Left renal cortex interstitium (tissue), 4 donors: ENCODE results near the gene HUWE1. TPM values are rescaled to one million over a fixed set of nuclear protein-coding genes. Genes with fewer than 3 reads are reported as not detected.
"Not testable (repeated sequence)": the region's sequence is repeated elsewhere in the genome, so short reads cannot be mapped to it uniquely, and the experiment has no call there.

Experiments used
- DNase-seq, 4 donors: peaks; one replicate each; pipeline ENCODE4 v3.0.0-alpha.2; 2013; ENCODE audit warnings: low read depth in 4 of 4, low spot score in 2 of 4, missing footprints in 1 of 4
- polyA plus RNA-seq, 4 donors: library from polyadenylated mRNA; unstranded; fragments of 120-200 nt; gene quantifications; one replicate each; pipeline ENCODE4 v1.2.1, GENCODE V29; 2013; ENCODE audit not compliant: insufficient read length in 4 of 4

HUWE1 gene
- 100 to 1,000 TPM; 109 to 187 (median 149) TPM for polyA plus RNA-seq

DNA sequence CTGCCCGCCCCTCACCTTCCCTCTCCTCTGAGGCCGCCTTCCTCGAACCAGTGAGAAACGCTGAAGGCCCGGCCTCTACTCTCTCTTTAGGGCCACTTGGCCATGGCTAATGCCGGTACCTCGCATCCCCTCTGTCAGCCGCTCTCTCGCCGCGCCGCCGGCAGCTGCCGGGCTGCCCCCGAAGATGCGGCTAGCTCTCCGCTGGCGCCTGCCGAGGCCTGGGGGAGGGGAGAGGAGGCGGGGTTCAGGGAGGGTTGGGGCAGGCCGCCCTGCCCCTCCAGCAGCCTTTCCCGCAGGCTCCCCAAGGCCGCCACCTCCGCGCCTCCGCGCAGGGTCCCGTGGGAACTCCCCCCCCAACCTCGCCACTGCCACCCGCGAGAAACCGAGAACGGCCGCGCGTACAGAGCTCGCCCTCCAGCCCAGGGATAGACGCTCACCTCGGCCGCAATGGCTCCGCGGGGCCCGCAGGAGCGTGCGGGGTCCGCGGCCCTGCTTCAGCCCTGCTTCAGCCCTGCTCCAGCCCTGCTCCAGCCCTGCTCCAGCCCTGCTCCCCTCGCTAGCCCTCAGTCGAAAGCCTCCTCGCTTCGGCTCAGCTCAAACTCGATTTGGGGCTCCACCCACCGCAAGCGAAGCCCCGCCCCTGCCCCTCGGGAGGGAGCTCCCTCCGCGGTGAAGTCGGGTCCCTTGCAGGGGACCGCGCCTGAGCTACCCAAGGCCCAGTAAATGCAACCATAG, at the start of gene HUWE1:
HUWE1 (minus strand) TSS at position 569 of the 735 bp plus-strand sequence. CDS start 32,612 bp downstream, outside the sequence.
- peak in 1 of 4 donors; percentile 63 for DNase-seq

GRCh38 chrX:53732797-53733196, 46.3 kb upstream of the HUWE1 start:
- DNase-seq = no peak

DNA sequence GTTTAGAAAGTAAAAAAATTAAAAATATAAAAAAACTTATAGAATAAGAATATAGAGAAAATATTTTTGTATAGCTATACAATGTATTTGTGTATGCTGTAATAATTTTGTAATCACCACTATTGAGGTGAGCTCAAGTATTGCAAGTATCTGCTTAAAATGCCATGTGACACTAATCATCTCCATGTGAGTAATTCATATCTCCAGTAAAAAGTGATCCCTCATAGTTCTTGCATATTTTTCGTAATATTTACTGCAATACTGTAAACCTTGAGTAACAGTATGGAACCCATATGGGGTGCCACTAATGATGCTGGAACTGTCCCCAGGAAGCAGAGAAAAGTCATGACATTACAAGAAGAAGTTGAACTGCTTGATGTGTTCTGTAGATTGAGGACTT, 43.2 kb upstream of the HUWE1 start:
- DNase-seq = no peak

GRCh38 chrX:53728506-53728905, 42.0 kb upstream of the HUWE1 start:
- DNase-seq = no peak

DNA sequence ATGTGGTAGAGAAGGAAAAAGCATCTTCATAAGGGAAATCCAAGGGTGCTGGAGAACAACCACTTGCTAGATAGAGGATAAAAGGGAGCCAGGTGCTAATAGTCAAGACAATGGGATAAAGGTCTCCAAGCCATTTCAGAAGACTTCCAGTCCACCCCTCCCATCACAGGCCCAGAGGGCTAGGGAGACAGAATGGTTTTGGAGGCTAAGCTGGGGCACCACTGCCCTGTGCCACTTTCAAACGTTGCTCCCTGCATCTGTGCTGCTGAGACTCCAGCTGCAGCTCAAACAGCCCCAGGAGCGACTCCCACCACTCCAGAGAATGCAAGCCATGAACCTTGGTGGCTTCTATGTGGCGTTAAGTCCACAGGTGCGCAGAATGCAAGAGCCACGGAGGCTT, 38.4 kb upstream of the HUWE1 start:
- no peak for DNase-seq

DNA sequence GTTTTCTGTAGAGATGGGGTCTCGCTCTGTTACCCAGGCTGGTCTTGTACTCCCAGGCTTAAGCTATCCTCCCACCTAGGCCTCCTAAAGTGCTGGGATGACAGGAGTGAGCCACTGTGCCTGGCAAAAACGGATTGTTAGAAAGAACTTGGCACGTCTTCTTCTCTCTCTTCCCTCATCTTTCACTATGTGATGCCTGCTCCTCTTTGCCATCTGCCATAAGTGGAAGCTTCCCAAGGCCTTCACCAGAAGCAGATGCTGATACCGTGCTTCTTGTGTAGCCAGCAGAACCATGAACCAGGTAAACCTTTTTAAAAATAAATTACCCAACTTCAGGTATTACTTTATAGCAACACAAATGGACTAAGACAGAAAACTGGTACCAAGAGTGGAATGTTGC, 36.9 kb upstream of the HUWE1 start:
- DNase-seq = no peak

DNA sequence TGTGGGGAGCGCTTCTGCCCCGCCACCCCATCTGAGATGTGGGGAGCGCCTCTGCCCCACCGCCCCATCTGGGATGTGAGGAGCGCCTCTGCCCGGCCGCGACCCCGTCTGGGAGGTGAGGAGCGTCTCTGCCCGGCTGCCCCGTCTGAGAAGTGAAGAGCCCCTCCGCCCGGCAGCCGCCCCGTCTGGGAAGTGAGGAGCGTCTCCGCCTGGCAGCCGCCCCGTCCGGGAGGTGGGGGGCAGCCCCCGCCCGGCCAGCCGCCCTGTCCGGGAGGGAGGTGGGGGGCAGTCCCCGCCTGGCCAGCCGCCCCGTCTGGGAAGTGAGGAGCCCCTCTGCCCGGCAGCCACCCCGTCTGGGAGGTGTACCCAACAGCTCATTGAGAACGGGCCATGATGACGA, 35.1 kb upstream of the HUWE1 start:
- not testable (repeated sequence) for DNase-seq

- DNase-seq = not testable (repeated sequence)
These were observed 33.1 kb upstream of the HUWE1 start for GRCh38 chrX:53719666-53720065.

DNA sequence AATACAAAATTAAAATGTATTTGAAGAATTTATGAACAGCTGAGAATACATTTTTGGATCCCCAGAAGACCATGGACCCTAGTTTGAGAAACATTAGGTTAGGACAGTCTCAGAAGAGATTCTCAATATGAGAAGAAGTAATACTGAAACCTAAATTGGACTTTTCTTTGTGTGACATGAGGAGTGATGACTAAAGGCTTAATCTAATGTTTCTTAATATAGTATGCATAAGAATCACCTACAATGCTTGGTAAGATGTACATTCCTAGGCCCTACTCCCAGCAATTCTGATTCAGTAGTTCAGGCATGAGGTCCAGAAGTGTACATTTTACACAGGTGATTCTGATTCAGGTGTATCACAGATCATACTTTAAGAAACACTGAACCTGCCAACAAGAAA, 31.6 kb upstream of the HUWE1 start:
- DNase-seq = no peak

DNA sequence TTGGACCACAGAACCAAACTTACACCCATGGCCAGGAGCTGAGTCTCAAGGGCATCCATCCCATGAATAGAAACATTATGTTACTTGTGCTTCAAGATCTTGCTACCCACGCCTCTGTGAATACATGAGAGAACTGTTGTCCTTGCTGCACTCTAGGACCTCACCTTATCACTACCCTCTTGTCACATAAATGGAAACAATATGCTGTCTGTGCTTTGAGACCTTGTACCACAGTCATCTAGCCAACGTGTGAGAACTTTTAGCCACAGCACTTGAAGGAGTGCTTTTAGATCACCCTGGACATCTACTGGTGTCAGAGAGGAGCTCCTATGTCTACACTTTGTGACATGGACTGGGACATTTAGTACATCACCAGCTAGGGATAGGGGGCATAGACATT, 30.7 kb upstream of the HUWE1 start:
- DNase-seq = no peak

DNA sequence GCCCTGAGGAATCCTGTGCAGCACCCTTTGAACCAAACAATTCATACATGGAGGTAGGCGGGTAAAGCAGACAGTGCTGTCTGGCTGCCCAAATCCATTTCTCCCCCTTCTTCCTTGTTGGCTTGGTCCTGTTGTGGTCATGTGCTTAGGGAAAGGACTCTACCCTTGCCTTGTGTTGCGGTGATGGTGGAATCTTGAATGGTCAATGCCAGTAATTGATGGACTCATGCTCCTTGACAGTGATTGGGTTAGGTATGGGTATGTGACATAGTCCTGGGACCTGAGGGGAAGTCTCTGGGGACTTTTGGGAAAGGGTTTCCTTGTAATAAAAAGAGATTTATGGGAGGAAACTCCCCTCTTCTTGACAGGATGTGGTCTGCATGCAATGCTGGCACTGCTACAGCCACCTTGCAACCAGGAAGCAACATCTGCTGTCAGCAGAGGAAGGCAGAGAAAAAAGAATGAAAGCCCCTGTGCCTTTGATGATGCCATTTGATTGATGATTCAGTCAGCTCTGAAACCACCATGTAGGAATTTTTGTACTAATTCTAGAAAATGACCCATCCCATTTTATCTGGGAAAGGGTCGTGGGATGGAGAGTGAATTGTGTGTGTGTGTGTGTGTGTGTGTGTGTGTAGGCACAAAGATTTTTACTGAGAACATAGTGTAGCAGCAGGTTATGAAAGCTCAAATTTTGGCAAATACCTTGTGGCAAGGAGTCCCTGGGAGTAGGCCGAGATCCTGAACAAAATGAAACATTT, 30.0 kb upstream of the HUWE1 start:
- no peak for DNase-seq

DNA sequence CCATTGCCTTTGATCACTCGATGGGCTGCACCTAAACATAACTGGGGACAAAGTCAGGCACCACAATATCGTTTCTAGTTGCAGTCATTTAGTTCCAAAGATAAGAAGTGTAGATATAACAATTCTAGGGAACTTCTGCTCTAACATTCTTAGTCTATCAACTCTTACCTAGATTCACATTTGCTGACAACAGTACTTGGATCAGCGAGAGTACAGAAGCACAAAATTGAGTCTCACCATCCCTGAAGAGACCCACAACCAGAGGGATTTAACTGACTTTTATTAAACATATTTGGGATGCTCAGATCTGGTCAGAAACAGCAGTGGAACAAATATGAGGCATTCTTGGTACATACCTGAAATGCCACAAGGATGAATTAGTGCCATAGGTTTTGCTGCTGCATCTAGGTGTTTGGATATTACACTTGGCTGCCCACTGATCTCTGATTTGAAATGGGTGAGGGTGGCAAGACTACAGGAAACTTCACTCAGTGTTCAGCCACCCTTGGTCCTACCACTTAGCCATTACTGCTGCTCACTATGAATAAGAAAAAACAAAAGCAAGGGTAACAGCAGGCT, 28.9 kb upstream of the HUWE1 start:
- DNase-seq = no peak

DNA sequence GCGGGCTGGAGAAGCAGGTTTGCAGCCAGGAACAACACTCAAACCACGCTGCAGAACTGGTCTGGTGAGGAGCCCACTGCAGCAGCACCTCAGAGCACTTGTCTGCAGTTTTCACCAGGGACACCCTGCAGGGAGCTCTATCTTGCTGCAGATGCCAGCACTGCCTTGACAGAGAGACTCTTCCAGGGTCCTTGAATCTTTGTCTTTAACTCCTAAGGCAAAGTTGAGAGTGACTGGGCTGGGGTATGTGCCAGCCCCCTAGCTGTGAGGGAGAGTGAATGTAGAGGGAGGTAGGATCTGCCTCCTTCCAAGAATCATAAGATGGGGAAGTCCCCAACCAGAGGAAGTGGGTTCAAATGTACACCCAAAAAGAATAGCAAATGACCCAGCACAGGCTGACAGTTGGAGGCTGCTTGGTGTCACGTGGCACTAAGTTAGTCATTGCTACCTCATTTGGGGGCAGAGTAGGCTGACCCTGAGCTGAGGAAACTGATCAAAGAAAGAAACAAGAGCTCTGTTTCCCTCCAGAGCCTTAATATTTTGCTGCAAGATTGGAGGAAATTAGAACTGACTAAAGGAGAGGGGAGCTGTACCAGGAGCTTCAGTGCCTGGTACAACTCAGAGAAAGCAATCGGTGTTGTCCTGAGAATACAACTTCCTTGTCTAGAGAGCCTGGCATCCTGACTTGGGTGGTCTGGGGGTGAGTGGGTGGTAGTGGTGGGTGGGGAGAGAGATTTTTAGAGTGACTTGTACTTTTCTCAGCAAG, 28.2 kb upstream of the HUWE1 start:
- DNase-seq = no peak

DNA sequence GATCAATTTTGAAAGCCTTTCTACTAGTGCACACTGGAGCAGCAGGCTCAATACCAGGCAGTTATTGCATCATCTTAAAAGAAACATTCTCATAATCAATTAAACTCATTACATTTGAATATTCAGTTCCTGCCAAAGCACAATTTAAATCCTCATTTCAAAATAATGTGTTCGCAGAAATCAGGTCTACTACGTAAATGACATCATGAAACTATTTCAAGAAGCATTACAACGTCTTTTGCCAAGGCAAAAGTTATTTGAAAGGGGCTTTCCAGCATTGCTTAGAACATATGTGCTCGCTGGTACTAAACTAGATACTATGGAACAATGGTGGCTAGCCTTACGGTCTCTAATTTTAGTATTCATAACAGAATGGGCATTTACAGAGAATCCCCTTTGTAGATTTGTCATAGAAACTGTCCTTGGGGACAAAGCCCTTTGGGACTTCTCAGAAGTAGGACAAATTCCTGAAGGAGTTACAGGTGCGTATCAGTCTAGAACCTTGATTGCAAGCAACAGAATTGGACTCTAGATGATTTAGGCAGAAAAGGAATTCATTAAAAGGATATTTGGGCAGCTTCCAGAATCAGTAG, 27.6 kb upstream of the HUWE1 start:
- DNase-seq = no peak

DNA sequence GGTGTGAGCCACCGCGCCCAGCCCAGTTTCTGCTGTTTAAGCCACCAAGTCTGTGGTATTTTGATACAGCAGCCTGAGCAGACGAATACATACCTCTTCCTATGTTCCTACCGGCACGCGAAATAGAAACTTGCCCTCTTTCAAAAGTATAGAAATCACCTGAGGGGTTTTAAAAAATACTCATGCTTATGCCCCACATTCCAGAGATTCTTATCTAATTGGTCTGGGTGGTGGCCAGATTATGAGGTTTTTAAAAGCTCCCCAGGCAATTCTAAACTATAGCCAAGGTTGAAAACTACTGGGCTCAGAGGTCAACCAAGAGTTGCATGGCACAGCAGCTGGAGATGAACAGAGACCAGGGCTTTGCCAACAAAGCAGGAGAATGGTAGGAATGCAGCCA, 24.9 kb upstream of the HUWE1 start:
- no peak for DNase-seq

DNA sequence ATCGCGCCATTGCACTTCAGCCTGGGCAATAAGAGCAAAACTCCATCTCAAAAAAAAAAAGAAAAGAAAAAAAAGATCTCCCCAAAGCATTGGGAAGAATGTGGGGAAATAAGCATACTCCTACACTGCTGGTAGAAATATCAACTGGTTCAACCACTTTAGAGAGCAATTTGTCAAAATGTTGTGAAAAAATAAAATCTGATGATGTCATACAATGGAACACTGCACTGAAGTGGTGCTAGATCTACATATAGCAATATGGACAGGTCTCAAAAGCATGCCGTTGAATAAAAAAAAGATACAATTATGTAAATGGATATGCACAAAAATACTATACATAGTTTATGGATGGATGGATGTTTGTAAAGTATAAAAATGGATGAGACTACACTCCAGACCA, 18.3 kb upstream of the HUWE1 start:
- no peak for DNase-seq

GRCh38 chrX:53704294-53704693, 17.8 kb upstream of the HUWE1 start:
- no peak for DNase-seq

- peak in 1 of 4 donors; percentile 13 for DNase-seq
These were observed 9.5 kb upstream of the HUWE1 start for GRCh38 chrX:53695946-53696549.

DNA sequence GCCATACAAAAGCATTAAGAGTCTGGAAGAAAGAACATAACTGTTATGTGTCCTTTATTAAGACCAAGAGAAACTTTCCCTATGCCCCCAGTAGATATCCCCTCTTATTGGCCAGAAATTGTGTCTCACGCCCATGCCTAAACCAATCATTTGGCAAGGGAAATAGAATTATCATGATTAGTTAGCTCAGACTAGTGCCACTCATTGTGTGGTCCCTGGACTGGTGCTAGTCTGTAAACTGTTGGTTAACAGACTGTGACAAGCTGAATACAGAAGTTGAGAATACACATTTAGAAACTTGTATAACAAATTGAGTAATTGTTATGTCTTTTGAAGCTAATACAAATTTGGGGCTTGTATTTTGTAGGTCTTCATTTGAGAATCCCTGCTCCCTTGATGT, 8.1 kb upstream of the HUWE1 start:
- no peak for DNase-seq

DNA sequence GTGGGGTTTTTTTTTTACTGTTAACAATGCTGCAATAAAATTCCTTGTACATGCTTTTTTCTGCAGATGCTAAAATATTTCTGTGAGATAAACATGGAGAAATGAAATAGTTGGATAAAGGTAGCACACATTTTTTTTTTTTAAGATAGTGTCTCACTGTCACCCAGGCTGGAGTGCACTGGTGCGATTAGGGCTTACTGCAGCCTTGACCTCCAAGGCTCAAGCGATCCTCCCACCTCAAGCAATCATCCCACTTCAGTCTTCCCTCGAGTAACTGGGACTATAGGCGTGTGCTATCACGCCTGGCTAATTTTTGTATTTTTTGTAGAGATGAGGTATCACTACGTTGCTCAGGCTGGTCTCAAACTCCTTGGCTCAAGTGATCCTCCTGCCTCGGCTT, 1.8 kb upstream of the HUWE1 start:
- no peak for DNase-seq
